SJSA1 (cell line): ENCODE measurements around the gene CALCB. TPM values are rescaled to one million over a fixed set of nuclear protein-coding genes. Genes with fewer than 3 reads are reported as not detected.
"Not testable (repeated sequence)": the region's sequence is repeated elsewhere in the genome, so short reads cannot be mapped to it uniquely, and the experiment has no call there.

ENCODE experiments used
- DNase-seq, 2 experiments: peaks; one replicate each; pipeline ENCODE4 v3.0.0-alpha.2; 2015 to 2020; ENCODE audit warnings: low spot score in 2 of 2, low read depth in 1 of 2
- H3K27ac ChIP-seq: fragments of 250-450 bp; sonication (Bioruptor Pico); 2 replicates; pipeline ENCODE4 v1.5.1; 2020; ENCODE audit warnings: mild to moderate bottlenecking, moderate library complexity
- H3K27me3 ChIP-seq: fragments of 250-450 bp; sonication (Bioruptor Pico); replicated peaks from 2 replicates; pipeline ENCODE4 v1.5.1; 2020; ENCODE audit warnings: mild to moderate bottlenecking, moderate library complexity
- H3K36me3 ChIP-seq: fragments of 250-450 bp; sonication (Bioruptor Pico); 2 replicates; pipeline ENCODE4 v1.5.1; 2020; ENCODE audit warnings: mild to moderate bottlenecking
- H3K4me1 ChIP-seq: fragments of 250-450 bp; sonication (Bioruptor Pico); replicated peaks from 2 replicates; pipeline ENCODE4 v1.6.1; 2021; ENCODE audit warnings: mild to moderate bottlenecking
- H3K4me3 ChIP-seq: fragments of 250-450 bp; sonication (Bioruptor Pico); 2 replicates; pipeline ENCODE4 v1.5.1; 2020; ENCODE audit warnings: mild to moderate bottlenecking
- H3K9me3 ChIP-seq: fragments of 250-450 bp; sonication (Bioruptor Pico); replicated peaks from 2 replicates; pipeline ENCODE4 v1.5.1; 2020; ENCODE audit warnings: mild to moderate bottlenecking
- total RNA-seq: library from RNA; depleted of rRNA; stranded (reverse); fragments of >200 nt; shearing (Covaris generic); gene quantifications from 2 replicates; pipeline ENCODE4 v1.2.3, GENCODE V29; 2014; rRNA removed

Gene CALCB, protein sequence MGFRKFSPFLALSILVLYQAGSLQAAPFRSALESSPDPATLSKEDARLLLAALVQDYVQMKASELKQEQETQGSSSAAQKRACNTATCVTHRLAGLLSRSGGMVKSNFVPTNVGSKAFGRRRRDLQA
- total RNA-seq = not detected in 2 replicates

DNA sequence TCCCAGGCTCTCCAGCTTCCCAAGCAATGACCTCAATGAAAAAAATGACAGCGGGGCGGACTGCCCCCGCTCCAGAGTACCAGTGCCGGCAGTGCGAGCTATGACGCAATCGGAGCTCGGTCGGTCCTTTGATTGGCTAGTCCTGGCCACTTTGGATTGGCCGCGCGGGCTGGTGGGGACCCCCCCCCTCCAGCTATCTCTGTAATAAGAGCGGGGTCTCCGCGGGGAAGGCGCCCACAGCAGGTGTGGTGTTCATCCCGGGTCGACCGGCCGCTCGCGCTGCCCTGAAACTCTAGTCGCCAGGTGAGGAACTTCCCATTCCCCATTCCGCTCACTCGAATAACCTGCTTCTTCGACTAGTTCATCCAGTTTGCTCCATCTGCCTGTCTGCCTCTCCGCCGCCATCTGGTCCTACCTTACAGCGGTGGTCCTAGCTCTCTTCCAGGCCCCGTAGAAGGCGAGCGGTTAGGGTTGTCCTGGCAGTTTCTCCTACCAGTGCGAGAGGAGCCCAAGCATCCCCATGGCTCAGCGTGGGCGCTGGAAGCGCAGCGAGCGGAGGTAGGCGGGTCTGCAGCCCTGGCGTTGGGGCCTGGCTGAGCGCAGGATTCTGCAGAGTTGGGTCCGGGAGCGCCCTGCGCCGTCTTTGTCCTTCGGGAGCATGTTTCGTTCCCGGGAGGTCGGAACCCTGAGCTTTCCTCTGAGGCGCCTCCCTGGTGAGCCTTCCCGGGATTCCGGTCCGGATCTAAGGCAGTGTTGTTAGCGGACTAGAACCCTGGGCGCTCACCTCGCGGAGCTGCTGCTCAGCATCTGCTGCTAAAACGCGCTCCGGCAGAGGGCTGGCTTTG lies at the start of gene CALCB:
Gene CALCB, plus strand, starts transcription at position 233 of the 845 bp plus-strand sequence. CDS start 1,126 bp downstream, outside the sequence.
- H3K27me3 ChIP-seq = peaks cover 22% of the 10 kb centered on the region
- no peaks in the 10 kb centered on the region for H3K36me3 ChIP-seq
- H3K27ac ChIP-seq = no peak within 1 kb of the TSS
- 0 out of 2 replicates have a peak, but pooled peaks cover 5% of the 10 kb centered on the region for H3K4me1 ChIP-seq
- H3K4me3 ChIP-seq = no peak within 1 kb of the TSS
- no peak for DNase-seq
- H3K9me3 ChIP-seq = 0 out of 2 replicates have a peak, but pooled peaks cover 4% of the 10 kb centered on the region

DNA sequence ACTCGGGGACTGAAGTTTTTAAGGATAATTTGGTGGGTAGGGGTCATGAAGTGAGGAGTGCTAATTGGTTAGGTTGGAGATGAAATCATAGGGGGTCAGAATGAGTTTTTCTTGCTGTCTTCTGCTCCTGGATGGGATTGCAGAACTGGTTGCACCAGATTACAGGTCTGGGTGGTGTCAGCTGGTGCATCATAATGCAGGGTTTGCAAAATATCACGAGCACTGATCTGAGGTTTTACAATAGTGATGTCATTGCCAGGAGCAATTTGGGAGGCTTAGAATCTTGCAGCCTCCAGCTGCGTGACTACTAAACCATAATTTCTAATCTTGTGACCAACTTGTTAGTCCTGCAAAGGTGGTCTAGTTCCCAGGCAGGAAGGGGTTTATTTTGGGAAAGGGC lies 46.4 kb upstream of the CALCB start:
- 0 out of 2 replicates have a peak, but pooled peaks cover 3% of the 10 kb centered on the region for H3K9me3 ChIP-seq
- no peak overlapping the region for H3K4me3 ChIP-seq
- no peaks in the 10 kb centered on the region for H3K27me3 ChIP-seq
- H3K36me3 ChIP-seq = no peaks in the 10 kb centered on the region
- H3K4me1 ChIP-seq = no peaks in the 10 kb centered on the region
- no peak overlapping the region for H3K27ac ChIP-seq
- no peak for DNase-seq

DNA sequence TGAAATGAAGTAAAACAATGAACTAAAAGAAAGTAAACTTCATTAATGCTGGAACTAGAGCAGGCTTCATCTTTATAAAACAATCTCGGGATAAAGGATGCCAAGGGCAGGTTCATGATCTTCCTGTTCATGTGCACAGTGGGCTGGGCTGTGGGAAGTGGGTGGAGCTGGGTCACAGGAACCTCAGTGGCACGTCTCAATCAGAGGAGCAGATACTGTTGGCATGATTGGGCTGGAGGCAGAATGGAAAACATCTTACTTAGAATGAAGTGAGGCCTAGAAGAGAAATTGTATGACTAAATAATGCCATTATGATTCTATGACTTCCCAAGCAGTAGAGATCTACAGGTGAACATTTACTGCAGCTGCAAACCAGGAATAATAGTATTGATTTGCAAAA lies 45.4 kb upstream of the CALCB start:
- Histone ChIP-seq H3K27ac (no peak overlapping the region), H3K4me3 (no peak overlapping the region), H3K27me3 (no peaks in the 10 kb centered on the region), H3K36me3 (no peaks in the 10 kb centered on the region), H3K9me3 (0 out of 2 replicates have a peak, but pooled peaks cover 3% of the 10 kb centered on the region), H3K4me1 (no peaks in the 10 kb centered on the region)
- no peak for DNase-seq

DNA sequence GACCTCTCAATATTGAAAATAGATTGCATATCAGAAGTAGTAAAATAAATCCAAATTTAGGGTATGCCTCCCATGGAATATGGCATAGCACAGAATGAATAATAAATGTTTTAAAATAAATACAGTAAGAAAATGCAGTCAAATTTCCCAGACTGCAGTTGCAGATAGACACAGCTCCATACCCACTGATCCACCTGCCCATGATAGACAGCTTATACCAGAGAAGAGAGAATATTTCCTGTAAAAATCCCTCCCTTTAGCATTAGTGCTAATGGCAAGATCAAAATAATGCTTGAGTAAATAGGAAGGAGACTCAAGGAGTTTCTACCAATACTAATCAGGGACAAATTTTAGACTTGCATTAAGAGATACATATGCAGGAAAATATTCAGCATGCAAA lies 45.0 kb upstream of the CALCB start:
- DNase-seq = no peak
- H3K4me1 ChIP-seq = no peaks in the 10 kb centered on the region

DNA sequence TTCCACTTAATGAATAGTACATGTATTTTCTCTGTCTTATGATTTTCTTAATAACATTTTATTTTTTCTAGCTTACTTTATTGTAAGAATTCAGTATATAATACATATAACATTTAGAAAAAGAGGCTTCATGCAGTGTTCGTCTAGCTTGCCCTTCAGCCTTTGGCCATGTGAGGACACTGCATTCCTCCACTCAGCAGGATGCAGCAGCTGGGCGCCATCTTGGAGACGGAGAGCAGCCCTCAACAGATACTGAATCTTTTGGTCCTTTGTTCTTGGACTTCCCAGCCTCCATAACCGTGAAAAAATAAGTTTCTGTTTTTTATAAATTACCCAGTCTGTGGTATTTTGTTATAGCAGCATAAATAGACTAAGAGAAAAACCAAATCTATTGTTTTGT lies 41.4 kb upstream of the CALCB start:
- not testable (repeated sequence) for H3K4me3 ChIP-seq, H3K36me3 ChIP-seq, H3K9me3 ChIP-seq, H3K27me3 ChIP-seq, H3K4me1 ChIP-seq, H3K27ac ChIP-seq, DNase-seq

More for the DNA sequence above, 45.0 kb upstream of the CALCB start:
- Histone ChIP-seq H3K9me3 (0 out of 2 replicates have a peak, but pooled peaks cover 3% of the 10 kb centered on the region), H3K4me3 (no peak overlapping the region), H3K27ac (no peak overlapping the region), H3K27me3 (no peaks in the 10 kb centered on the region), H3K36me3 (no peaks in the 10 kb centered on the region)

DNA sequence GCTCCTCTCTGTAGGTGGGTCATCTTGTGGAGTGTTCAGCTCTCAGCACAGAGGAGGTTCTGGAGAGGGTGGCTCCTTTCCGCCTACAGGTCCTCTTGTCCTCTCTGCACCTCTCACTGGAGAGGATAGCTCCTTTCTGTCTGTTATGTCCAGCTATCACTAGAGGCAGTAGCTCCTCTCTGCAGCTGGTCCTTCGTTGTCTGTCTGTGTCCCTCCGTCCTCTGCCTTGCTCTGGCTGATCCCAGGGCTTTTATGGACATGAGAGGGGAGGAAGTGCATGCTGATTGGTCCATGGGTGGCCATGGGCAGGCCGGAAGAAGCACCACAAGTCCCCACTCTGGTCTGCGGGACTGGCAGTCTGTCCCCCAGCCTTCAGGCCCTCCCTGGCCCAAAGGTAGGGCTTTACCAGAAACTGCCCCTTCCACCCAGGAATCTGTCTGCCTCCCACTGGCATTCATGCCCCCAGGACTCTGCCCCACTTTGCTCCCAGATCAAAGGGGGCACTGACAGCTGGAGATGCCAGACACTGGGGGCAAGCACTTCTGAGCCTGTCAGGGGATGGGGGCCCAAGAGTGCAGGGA lies 38.6 kb upstream of the CALCB start:
- no peaks in the 10 kb centered on the region for H3K9me3 ChIP-seq
- H3K27me3 ChIP-seq = no peaks in the 10 kb centered on the region
- H3K4me3 ChIP-seq = no peak overlapping the region
- no peak for DNase-seq
- no peak overlapping the region for H3K27ac ChIP-seq
- H3K36me3 ChIP-seq = no peaks in the 10 kb centered on the region
- no peaks in the 10 kb centered on the region for H3K4me1 ChIP-seq

DNA sequence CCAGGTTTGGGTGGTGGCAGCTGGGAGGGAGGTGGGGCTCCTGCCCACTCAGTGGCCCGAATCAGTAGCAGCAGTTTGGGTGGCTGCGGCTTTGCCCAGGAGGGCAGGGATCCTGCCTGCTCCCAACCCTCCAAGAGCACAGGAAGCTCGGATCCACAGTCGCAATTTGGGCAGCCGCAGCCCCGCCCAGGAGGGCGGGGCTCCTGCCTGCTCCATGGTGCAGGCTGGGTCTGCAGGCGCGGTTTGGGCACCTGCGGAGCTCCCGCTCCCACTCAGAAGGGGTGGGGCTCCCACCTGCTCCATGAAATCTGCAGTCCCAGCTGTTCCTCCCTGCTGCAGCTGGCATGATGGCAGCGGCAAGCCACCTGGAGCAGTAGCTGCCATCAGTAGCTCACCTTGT lies 38.1 kb upstream of the CALCB start:
- DNase-seq = no peak
- no peak overlapping the region for H3K27ac ChIP-seq
- H3K36me3 ChIP-seq = no peaks in the 10 kb centered on the region
- no peaks in the 10 kb centered on the region for H3K27me3 ChIP-seq
- H3K9me3 ChIP-seq = no peaks in the 10 kb centered on the region
- no peaks in the 10 kb centered on the region for H3K4me1 ChIP-seq
- no peak overlapping the region for H3K4me3 ChIP-seq

DNA sequence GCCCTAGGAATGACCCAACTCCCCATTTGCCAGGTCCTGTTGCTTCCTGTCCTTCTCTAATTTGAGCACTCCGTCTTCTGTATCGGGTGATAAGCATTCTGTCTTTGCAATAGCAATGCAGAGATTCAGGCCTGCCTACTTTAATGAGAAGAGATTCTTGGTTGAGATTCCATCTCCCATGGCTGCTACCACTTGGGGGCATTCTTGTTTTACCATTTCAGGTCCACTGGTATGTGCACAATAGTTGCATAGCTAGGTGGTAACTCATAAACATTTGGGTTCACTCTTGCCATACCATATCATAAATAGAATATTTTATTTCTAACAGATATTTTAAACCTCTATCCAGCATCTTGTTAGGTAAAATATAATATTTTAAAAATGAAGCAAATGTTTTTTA lies 34.4 kb upstream of the CALCB start:
- H3K36me3 ChIP-seq = no peaks in the 10 kb centered on the region
- no peak overlapping the region for H3K27ac ChIP-seq
- H3K9me3 ChIP-seq = no peaks in the 10 kb centered on the region
- no peak for DNase-seq
- H3K4me1 ChIP-seq = no peaks in the 10 kb centered on the region
- H3K4me3 ChIP-seq = no peak overlapping the region
- H3K27me3 ChIP-seq = no peaks in the 10 kb centered on the region

DNA sequence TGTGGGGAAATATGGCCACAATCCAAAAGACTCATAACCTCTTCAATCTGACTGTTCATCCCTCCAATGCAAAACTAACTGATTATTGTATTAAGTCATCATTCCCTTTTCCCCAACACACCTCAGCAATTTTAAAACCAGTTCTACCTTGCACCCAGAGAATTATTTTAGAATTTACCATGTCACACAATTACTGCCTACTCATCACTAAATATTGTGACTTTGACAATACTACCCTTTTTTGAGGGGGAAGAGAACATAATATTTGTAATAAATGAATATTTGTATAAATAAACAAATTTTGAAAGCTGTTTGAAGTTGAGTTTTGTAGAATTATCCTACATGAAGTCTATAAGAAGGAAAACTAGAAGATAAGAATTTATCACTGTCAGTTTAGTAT lies 28.2 kb upstream of the CALCB start:
- Histone ChIP-seq H3K9me3 (no peaks in the 10 kb centered on the region), H3K4me3 (no peak overlapping the region), H3K27me3 (no peaks in the 10 kb centered on the region), H3K36me3 (no peaks in the 10 kb centered on the region), H3K4me1 (no peaks in the 10 kb centered on the region), H3K27ac (no peak overlapping the region)
- no peak for DNase-seq

DNA sequence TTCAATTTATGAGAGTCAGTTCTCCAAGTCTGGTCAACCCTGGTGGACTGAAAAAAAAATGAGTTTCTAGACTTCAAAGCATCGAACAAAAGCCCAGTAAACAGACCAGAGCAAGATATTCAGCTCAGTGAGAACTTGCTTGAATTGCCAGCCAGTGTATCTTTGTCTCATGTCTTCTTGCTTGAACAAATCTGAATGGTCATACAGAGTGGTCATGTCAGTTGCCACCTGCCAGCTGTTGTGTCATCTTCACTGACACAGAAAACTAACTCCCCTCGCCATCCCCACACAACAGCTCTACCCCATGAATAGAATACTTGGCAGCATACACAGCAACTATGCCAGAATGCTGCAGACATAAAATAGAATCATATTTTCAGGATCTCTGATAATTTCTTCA lies 27.5 kb upstream of the CALCB start:
- no peak for DNase-seq
- no peaks in the 10 kb centered on the region for H3K9me3 ChIP-seq
- no peaks in the 10 kb centered on the region for H3K27me3 ChIP-seq
- no peak overlapping the region for H3K4me3 ChIP-seq
- H3K36me3 ChIP-seq = no peaks in the 10 kb centered on the region
- no peak overlapping the region for H3K27ac ChIP-seq
- no peaks in the 10 kb centered on the region for H3K4me1 ChIP-seq

DNA sequence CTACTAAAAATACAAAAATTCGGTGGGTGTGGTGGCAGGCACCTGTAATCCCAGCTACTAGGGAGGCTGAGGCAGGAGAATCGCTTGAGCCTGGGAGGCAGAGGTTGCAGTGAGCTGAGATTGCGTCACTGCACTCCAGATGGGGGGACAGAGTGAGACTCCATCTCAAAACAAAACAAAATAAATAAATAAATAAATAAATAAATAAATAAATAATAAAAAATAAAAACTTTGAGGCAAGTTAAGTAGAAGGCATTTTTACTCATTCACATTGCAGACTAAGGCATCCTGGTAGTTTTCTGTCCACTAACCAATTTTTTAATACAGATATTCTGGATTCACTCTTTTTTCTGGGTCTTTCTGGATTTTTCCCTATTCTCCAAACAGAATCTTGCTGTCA lies 26.7 kb upstream of the CALCB start:
- H3K4me3 ChIP-seq, DNase-seq, H3K27me3 ChIP-seq, H3K27ac ChIP-seq, H3K4me1 ChIP-seq, H3K36me3 ChIP-seq, H3K9me3 ChIP-seq: not testable (repeated sequence)

DNA sequence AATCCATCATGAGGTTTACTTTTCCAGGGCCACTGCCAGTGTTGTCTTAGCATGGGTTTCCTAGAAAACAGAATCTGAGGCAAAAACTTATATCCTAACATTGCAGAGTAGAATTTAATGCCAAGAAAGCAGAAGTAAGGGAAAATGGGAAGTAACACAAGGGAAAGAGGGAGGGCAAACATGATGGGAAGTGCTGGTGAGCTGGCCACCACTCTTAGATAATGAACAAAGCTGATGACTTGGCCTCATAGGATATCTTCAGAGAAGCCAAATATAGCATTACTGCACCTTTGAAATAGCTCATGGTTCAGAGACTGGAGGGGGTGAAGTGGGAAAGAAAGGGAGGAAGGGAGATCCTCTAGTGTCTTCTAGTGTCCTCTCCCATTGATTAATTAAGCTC lies 24.8 kb upstream of the CALCB start:
- Histone ChIP-seq H3K27me3 (no peaks in the 10 kb centered on the region), H3K4me3 (no peak overlapping the region), H3K36me3 (no peaks in the 10 kb centered on the region), H3K9me3 (no peaks in the 10 kb centered on the region), H3K27ac (no peak overlapping the region), H3K4me1 (no peaks in the 10 kb centered on the region)
- no peak for DNase-seq

DNA sequence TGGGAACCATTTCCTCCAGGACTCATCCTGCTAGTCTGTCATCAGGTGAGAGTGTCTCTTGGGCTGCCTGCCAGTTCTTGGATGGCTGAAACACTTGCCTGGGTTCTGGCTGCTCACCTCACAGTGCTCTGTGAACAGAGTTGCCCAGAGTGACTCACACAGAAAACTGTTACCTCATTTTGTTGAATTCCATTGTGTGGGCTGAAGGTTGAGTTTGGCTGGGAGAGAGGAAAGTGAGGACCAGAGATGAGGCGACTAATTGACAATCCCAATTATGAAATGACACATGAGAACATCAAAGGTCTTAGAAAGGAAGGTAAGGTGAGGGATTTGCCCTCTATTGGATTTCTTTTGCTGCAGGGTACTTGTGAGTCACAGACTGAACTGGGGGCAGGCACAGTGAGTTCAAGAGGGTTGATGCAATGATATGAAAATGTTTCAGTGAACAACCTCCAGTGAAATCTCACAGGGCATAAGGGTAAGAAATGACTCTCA lies 20.2 kb upstream of the CALCB start:
- DNase-seq = no peak
- no peak overlapping the region for H3K27ac ChIP-seq
- H3K4me3 ChIP-seq = no peak overlapping the region
- no peaks in the 10 kb centered on the region for H3K9me3 ChIP-seq
- H3K27me3 ChIP-seq = 0 out of 2 replicates have a peak, but pooled peaks cover 5% of the 10 kb centered on the region
- H3K4me1 ChIP-seq = no peaks in the 10 kb centered on the region
- H3K36me3 ChIP-seq = no peaks in the 10 kb centered on the region
